Panc1 (cell line): ENCODE measurements around the gene DNAJA4. TPM values are rescaled to one million over a fixed set of nuclear protein-coding genes. Genes with fewer than 3 reads are reported as not detected.

Experiments
- ATAC-seq: fragments of 200-7000 bp; cut with Tn5 transposase; 2 replicates; pipeline ENCODE4 v1.9.1; 2020; ENCODE audit warnings: mild to moderate bottlenecking, moderate library complexity
- BruUV-seq: library from RNA; stranded (reverse); fragments of 400-500 nt; replicated peaks from 2 replicates; lab custom pipeline; 2021; lab: Mats Ljungman, UMichigan
- CTCF ChIA-PET: fragments of 300-600 bp; sonication (Branson Sonifier 250); formaldehyde crosslinking; loops from one replicate; lab custom pipeline; 2022; ENCODE audit warnings: antibody characterized with exemption; lab: Charles Lee
- POLR2A ChIA-PET: fragments of 300-600 bp; sonication (Branson Sonifier 250); formaldehyde crosslinking; loops from one replicate; lab custom pipeline; 2022; ENCODE audit warnings: antibody characterized with exemption; lab: Charles Lee
- DNase-seq: peaks from one replicate; pipeline ENCODE4 v3.0.0-alpha.2; 2010; ENCODE audit warnings: low read depth, low spot score
- H3K27ac ChIP-seq: 2 replicates; pipeline ENCODE4 v1.5.1; 2011; ENCODE audit warnings: mild to moderate bottlenecking, low read length, inconsistent platforms
- H3K27me3 ChIP-seq: fragments of 200-500 bp; sonication (Bioruptor generic); 2 replicates; pipeline ENCODE4 v1.6.0; 2014; ENCODE audit warnings: low read length, inconsistent platforms; ENCODE audit not compliant: control insufficient read depth, insufficient read depth
- H3K36me3 ChIP-seq: fragments of 200-500 bp; sonication (Bioruptor generic); 2 replicates; pipeline ENCODE4 v1.5.1; 2014; ENCODE audit warnings: inconsistent platforms, mild to moderate bottlenecking, low read length, moderate library complexity; ENCODE audit not compliant: control insufficient read depth, insufficient read depth
- H3K4me1 ChIP-seq: 2 replicates; pipeline ENCODE4 v1.5.1; 2011; ENCODE audit warnings: inconsistent platforms, mild to moderate bottlenecking, low read length, moderate library complexity; ENCODE audit not compliant: control insufficient read depth, insufficient read depth
- H3K4me3 ChIP-seq, 2 experiments: 2 replicates each; pipeline ENCODE4 v1.5.1; 2011 to 2012; ENCODE audit warnings: low read depth in 2 of 2, low read length in 2 of 2, mild to moderate bottlenecking in 2 of 2, inconsistent platforms in 1 of 2, moderate library complexity in 1 of 2
- H3K9me3 ChIP-seq: fragments of 200-500 bp; sonication (Bioruptor generic); 2 replicates; pipeline ENCODE4 v1.5.1; 2014; ENCODE audit warnings: low read depth, mild to moderate bottlenecking, inconsistent platforms, low read length, moderate library complexity; ENCODE audit not compliant: control insufficient read depth, insufficient read depth
- POLR2AphosphoS5 ChIP-seq: IDR thresholded peaks from 2 replicates; pipeline ENCODE4 v1.6.1; 2012; ENCODE audit warnings: mild to moderate bottlenecking, low read depth, low read length, moderate library complexity
- SIN3A ChIP-seq: IDR thresholded peaks from 2 replicates; pipeline ENCODE4 v1.6.1; 2012; ENCODE audit warnings: low read depth, mild to moderate bottlenecking, low read length, moderate library complexity, borderline replicate concordance; ENCODE audit not compliant: insufficient read depth
- TCF7L2 ChIP-seq: IDR thresholded peaks from 2 replicates; pipeline ENCODE4 v1.6.1; 2011; ENCODE audit warnings: mild to moderate bottlenecking, low read depth, low read length, inconsistent platforms
- in situ Hi-C: cut with HindIII; loops from 2 replicates; pipeline ENCODE4 v1.10.0; 2016; ENCODE audit warnings: low sequenced_read_pairs, low pct_unique_long_range_greater_than_20kb
- intact Hi-C: fragments of 100-400 bp; cut with micrococcal nuclease; formaldehyde crosslinking; loops from one replicate; pipeline ENCODE4 v1.10.0; 2022; ENCODE audit not compliant: unreplicated experiment
- total RNA-seq: library from RNA; stranded (reverse); gene quantifications from one replicate; pipeline ENCODE4 v1.2.1, GENCODE V29; 2021; ENCODE audit not compliant: unreplicated experiment
- TF ChIP-seq, protein P1 (sequence below), 2 experiments: IDR thresholded peaks; 2 replicates each; pipeline ENCODE4 v1.6.1; 2011 to 2012; ENCODE audit warnings: low read depth in 2 of 2, control low read depth in 1 of 2, low read length in 1 of 2, mild to moderate bottlenecking in 1 of 2, moderate library complexity in 1 of 2; ENCODE audit not compliant: insufficient read depth in 1 of 2
- TF ChIP-seq, protein P2 (sequence below): fragments of 450-650 bp; IDR thresholded peaks from 2 replicates; pipeline ENCODE4 v1.5.1; 2017; ENCODE audit warnings: mild to moderate bottlenecking

The DNAJA4 gene
- total RNA-seq, 1 experiment from 2014 or later: 11.1 TPM

DNA sequence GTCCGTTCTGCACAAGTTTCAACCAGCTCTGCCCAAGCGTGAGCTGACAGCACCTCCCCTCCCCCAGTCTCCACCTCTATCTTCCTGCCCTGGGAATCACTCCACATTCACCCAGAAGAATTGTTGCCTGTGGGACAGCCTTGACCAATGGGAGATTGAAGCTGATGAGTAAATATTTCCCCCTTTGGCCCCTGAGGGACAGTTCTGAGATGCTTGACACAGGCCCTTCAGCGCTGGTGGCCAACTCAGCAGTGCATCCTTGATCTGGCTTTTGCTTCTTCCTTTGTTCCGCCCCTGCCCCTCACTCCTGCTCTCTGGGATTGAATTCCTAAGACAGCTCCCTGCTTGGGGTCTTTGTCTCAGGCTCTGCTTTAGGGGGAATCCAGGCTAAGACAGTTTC is 48.2 kb downstream of the DNAJA4 start:
- in situ Hi-C loops (no loop called here), intact Hi-C loops (no loop called here)
- DNase-seq: no peak
- ChIA-PET CTCF (no interaction called here), POLR2A (no interaction called here)
- Histone ChIP-seq H3K36me3 (no peaks in the 10 kb centered on the region), H3K4me1 (peaks cover 5% of the 10 kb centered on the region), H3K9me3 (no peaks in the 10 kb centered on the region), H3K27me3 (no peaks in the 10 kb centered on the region), H3K27ac (no peak overlapping the region), H3K4me3 (no peak overlapping the region)
- TF ChIP-seq, protein P1, sequence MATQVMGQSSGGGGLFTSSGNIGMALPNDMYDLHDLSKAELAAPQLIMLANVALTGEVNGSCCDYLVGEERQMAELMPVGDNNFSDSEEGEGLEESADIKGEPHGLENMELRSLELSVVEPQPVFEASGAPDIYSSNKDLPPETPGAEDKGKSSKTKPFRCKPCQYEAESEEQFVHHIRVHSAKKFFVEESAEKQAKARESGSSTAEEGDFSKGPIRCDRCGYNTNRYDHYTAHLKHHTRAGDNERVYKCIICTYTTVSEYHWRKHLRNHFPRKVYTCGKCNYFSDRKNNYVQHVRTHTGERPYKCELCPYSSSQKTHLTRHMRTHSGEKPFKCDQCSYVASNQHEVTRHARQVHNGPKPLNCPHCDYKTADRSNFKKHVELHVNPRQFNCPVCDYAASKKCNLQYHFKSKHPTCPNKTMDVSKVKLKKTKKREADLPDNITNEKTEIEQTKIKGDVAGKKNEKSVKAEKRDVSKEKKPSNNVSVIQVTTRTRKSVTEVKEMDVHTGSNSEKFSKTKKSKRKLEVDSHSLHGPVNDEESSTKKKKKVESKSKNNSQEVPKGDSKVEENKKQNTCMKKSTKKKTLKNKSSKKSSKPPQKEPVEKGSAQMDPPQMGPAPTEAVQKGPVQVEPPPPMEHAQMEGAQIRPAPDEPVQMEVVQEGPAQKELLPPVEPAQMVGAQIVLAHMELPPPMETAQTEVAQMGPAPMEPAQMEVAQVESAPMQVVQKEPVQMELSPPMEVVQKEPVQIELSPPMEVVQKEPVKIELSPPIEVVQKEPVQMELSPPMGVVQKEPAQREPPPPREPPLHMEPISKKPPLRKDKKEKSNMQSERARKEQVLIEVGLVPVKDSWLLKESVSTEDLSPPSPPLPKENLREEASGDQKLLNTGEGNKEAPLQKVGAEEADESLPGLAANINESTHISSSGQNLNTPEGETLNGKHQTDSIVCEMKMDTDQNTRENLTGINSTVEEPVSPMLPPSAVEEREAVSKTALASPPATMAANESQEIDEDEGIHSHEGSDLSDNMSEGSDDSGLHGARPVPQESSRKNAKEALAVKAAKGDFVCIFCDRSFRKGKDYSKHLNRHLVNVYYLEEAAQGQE (IDR thresholded peaks at IDR 0.05; ENCODE audit: insufficient read depth in 1 of 2, low read depth in 2 of 2, low read length in 1 of 2): no peak
- TF ChIP-seq, protein P2, sequence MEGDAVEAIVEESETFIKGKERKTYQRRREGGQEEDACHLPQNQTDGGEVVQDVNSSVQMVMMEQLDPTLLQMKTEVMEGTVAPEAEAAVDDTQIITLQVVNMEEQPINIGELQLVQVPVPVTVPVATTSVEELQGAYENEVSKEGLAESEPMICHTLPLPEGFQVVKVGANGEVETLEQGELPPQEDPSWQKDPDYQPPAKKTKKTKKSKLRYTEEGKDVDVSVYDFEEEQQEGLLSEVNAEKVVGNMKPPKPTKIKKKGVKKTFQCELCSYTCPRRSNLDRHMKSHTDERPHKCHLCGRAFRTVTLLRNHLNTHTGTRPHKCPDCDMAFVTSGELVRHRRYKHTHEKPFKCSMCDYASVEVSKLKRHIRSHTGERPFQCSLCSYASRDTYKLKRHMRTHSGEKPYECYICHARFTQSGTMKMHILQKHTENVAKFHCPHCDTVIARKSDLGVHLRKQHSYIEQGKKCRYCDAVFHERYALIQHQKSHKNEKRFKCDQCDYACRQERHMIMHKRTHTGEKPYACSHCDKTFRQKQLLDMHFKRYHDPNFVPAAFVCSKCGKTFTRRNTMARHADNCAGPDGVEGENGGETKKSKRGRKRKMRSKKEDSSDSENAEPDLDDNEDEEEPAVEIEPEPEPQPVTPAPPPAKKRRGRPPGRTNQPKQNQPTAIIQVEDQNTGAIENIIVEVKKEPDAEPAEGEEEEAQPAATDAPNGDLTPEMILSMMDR: no peak
- TF ChIP-seq POLR2AphosphoS5: no peak
- no peak for ATAC-seq
- BruUV-seq: no TSS peak

DNA sequence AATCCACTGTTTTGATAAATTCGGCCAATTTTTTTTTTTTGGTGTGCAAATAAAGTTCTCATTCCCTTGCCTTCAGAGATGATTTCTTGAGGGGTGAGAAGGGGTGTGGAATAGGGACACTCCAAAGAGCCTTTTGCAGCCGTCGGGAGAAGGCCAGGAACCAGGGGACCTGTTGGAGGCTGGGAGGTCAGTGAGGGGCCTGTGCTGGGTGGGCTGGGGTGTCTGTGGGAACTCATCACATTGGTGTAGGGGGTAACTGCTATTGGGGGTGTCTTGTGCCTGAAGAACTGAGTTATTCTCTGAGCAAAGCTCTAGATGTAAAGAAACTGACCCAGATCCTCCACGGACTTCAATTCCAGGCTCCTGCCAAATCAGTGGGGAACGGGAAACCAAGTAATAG is 48.6 kb downstream of the DNAJA4 start:
- DNase-seq (no peak), ATAC-seq (no peak)
- TF ChIP-seq TCF7L2: no peak
- TF ChIP-seq, protein P1 (IDR thresholded peaks at IDR 0.05; ENCODE audit: insufficient read depth in 1 of 2, low read depth in 2 of 2, low read length in 1 of 2): no peak
- no peak for TF ChIP-seq SIN3A
- no peak for TF ChIP-seq POLR2AphosphoS5
- TF ChIP-seq, protein P2: no peak
- POLR2A ChIA-PET: no interaction called here
- Histone ChIP-seq H3K27me3 (no peaks in the 10 kb centered on the region), H3K27ac (no peak overlapping the region), H3K36me3 (no peaks in the 10 kb centered on the region), H3K4me1 (peaks cover 3% of the 10 kb centered on the region), H3K9me3 (no peaks in the 10 kb centered on the region), H3K4me3 (no peak overlapping the region)
- intact Hi-C loops: no loop called here
- BruUV-seq: no TSS peak
- in situ Hi-C loops: no loop called here
- CTCF ChIA-PET: no interaction called here
